NB4 (cell line): ENCODE data around the gene PLD4.

Source experiments
- CTCF ChIP-seq: IDR thresholded peaks from one replicate; pipeline ENCODE4 v1.5.1; 2012; ENCODE audit warnings: low read depth, low read length
- MAX ChIP-seq: IDR thresholded peaks from 2 replicates; pipeline ENCODE4 v1.6.1; 2011; ENCODE audit warnings: low read depth, low read length
- POLR2A ChIP-seq: IDR thresholded peaks from 2 replicates; pipeline ENCODE4 v1.6.1; 2011; ENCODE audit warnings: mild to moderate bottlenecking; ENCODE audit not compliant: insufficient read length; ENCODE audit errors: extremely low read depth

- TF ChIP-seq CTCF: no peak
- no peak for TF ChIP-seq MAX
- TF ChIP-seq POLR2A: no peak
These were observed 14.3 kb downstream of the PLD4 start for GRCh38 chr14:104938960-104939359.
